Naive thymus-derived CD8-positive, alpha-beta T cell (primary cell): ENCODE measurements around the gene SGO2. TPM values are rescaled to one million over a fixed set of nuclear protein-coding genes. Genes with fewer than 3 reads are reported as not detected.

Experiments
- ATAC-seq, 2 donors: fragments of 150-1000 bp; cut with Tn5 transposase in 1 of 2; sonication (Bioruptor Pico), chemical (Tn5 transposase) in 1 of 2; 1 replicate in 1 of 2; 2 replicates in 1 of 2; pipeline ENCODE4 v1.10.0; 2021; ENCODE audit warnings: mild to moderate bottlenecking in 2 of 2, moderate library complexity in 2 of 2
- POLR2A ChIA-PET: fragments of 350-600 bp; sonication (Branson Sonifier 250); formaldehyde crosslinking; loops from one replicate; lab custom pipeline; 2021; ENCODE audit warnings: antibody characterized with exemption; lab: Charles Lee
- DNase-seq, 10 donors: peaks; one replicate each; pipeline versions ENCODE4 v3.0.0 to v3.0.0-alpha.2; 2020 to 2022
- H3K27ac Mint-ChIP-seq, 10 donors: one replicate each; pipeline ENCODE4 v1.8.0; 2020 to 2022; ENCODE audit warnings: mild to moderate bottlenecking in 10 of 10, mixed read lengths in 10 of 10, moderate library complexity in 4 of 10, inconsistent platforms in 1 of 10
- H3K27me3 Mint-ChIP-seq, 5 donors: one replicate each; pipeline ENCODE4 v1.8.0; 2021 to 2022; ENCODE audit warnings: mixed read lengths in 5 of 5
- H3K36me3 Mint-ChIP-seq, 3 donors: one replicate each; pipeline ENCODE4 v1.8.0; 2020 to 2022; ENCODE audit warnings: mixed read lengths in 3 of 3, mild to moderate bottlenecking in 2 of 3, inconsistent platforms in 1 of 3
- H3K4me1 Mint-ChIP-seq, 4 donors: one replicate each; pipeline ENCODE4 v1.8.0; 2021 to 2022; ENCODE audit warnings: mixed read lengths in 4 of 4
- H3K4me3 Mint-ChIP-seq, 10 donors: one replicate each; pipeline ENCODE4 v1.8.0; 2020 to 2022; ENCODE audit warnings: mild to moderate bottlenecking in 10 of 10, mixed read lengths in 10 of 10, moderate library complexity in 6 of 10, inconsistent platforms in 1 of 10
- H3K9me3 Mint-ChIP-seq, 9 donors: one replicate each; pipeline ENCODE4 v1.8.0; 2020 to 2022; ENCODE audit warnings: mixed read lengths in 9 of 9, mild to moderate bottlenecking in 3 of 9, inconsistent platforms in 1 of 9, moderate library complexity in 1 of 9
- polyA plus RNA-seq, 3 donors: library from polyadenylated mRNA; unstranded; fragments of 300-500 nt; fragmentation: Illumina TruSeq; gene quantifications; one replicate each; pipeline ENCODE4 v1.2.3, GENCODE V29; 2021
- total RNA-seq, 8 experiments: library from RNA in 2 of 8; stranded (reverse) in 2 of 8; gene quantifications; one replicate each; pipeline ENCODE4 v1.2.3 and lab custom pipeline; 2021 to 2026

The SGO2 gene
- total and polyA plus RNA-seq, 5 experiments from 2014 or later, result 0.66 to 4.9 (median 2.4) TPM

DNA sequence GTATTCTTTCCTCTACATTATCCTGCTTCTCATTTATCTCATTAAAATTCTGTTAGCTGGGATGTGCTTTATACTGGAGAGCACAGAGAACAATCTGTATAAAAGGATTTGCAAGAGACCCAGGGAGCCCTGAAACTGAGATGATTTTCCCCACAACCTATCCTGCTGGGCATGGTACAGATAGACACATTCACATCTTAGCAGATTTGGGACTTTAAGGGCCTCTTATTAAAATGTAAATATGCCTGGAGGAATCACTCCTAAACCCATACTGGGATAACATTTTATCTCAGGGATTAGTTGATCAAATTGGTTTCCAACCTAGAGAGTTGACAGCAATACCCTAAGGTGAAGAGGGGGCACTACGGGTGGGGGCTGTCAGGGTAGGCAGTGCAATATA is 105.3 kb downstream of the SGO2 start:
- ATAC-seq (no peak), DNase-seq (no peak)
- Mint-ChIP-seq H3K36me3 (peaks cover 0 to 3% (median 2%) of the 10 kb centered on the region in 3 donors), H3K9me3 (peaks cover 0 to 20% (median 8%) of the 10 kb centered on the region in 9 donors), H3K4me3 (no peak overlapping the region), H3K4me1 (no peaks in the 10 kb centered on the region), H3K27ac (no peak overlapping the region), H3K27me3 (peaks cover 4 to 33% (median 16%) of the 10 kb centered on the region in 5 donors)
- POLR2A ChIA-PET, result no interaction called here

Other genes starting within 250 kb of the SGO2 start
- gene SPATS2L, start 219.5 kb upstream of the SGO2 start, total RNA-seq, result 1 to 10 TPM; 1.7 to 2.6 TPM
- gene SPATS2L, start 219.5 kb upstream of the SGO2 start, polyA plus RNA-seq, result 1 to 10 TPM in 2 of 3 donors, under 1 TPM in 1; 0.97 to 1.4 (median 1.3) TPM
- 10 to 100 TPM; 19.1 to 19.6 TPM for gene KCTD18, start 16.1 kb upstream of the SGO2 start, total RNA-seq
- gene KCTD18, start 16.1 kb upstream of the SGO2 start, polyA plus RNA-seq, result 10 to 100 TPM; 12.6 to 16.5 (median 14.0) TPM
- not detected for gene AOX1, start 59.8 kb downstream of the SGO2 start, total RNA-seq
- not detected for gene AOX1, start 59.8 kb downstream of the SGO2 start, polyA plus RNA-seq